Trophoblast cell (in vitro differentiated cells and primary cell): ENCODE data around the gene TMEM232.
"Not testable (repeated sequence)": the region's sequence is repeated elsewhere in the genome, so short reads cannot be mapped to it uniquely, and the experiment has no call there.

ENCODE experiments used
- DNase-seq, 2 donors: peaks; one replicate each; pipeline ENCODE4 v3.0.0-alpha.2; 2016
- H2AFZ ChIP-seq: 2 replicates; pipeline ENCODE4 v1.6.1; 2013; ENCODE audit warnings: low read length, moderate library complexity, mild to moderate bottlenecking; ENCODE audit not compliant: insufficient read depth, poor library complexity
- H2AK5ac ChIP-seq: 2 replicates; pipeline ENCODE4 v1.6.1; 2013; ENCODE audit warnings: mild to moderate bottlenecking, low read length
- H2BK120ac ChIP-seq: 2 replicates; pipeline ENCODE4 v1.6.1; 2013; ENCODE audit warnings: low read length, mild to moderate bottlenecking, moderate library complexity; ENCODE audit not compliant: insufficient read depth, poor library complexity
- H2BK12ac ChIP-seq: 2 replicates; pipeline ENCODE4 v1.6.1; 2013; ENCODE audit warnings: mild to moderate bottlenecking, low read length, moderate library complexity
- H2BK5ac ChIP-seq: 2 replicates; pipeline ENCODE4 v1.6.1; 2013; ENCODE audit warnings: low read length, low read depth, moderate library complexity, mild to moderate bottlenecking; ENCODE audit not compliant: poor library complexity
- H3K14ac ChIP-seq: 2 replicates; pipeline ENCODE4 v1.6.1; 2013; ENCODE audit warnings: mild to moderate bottlenecking, low read length
- H3K18ac ChIP-seq: 2 replicates; pipeline ENCODE4 v1.6.1; 2013; ENCODE audit warnings: mild to moderate bottlenecking, low read length
- H3K23ac ChIP-seq: 2 replicates; pipeline ENCODE4 v1.6.1; 2013; ENCODE audit warnings: low read length
- H3K27ac ChIP-seq: 2 replicates; pipeline ENCODE4 v1.5.1; 2013; ENCODE audit warnings: low read depth, mild to moderate bottlenecking, inconsistent platforms, low read length, moderate library complexity
- H3K27me3 ChIP-seq: 2 replicates; pipeline ENCODE4 v1.6.1; 2013; ENCODE audit warnings: inconsistent platforms, mild to moderate bottlenecking, low read length, moderate library complexity; ENCODE audit not compliant: insufficient read depth
- H3K36me3 ChIP-seq, 2 experiments: 1 replicate in 1 of 2; 2 replicates in 1 of 2; pipeline ENCODE4 v1.6.1; 2013; ENCODE audit warnings: low read length in 2 of 2, mild to moderate bottlenecking in 2 of 2, moderate library complexity in 1 of 2; ENCODE audit not compliant: insufficient read depth in 2 of 2, control insufficient read depth in 1 of 2
- H3K4ac ChIP-seq: 2 replicates; pipeline ENCODE4 v1.6.1; 2013; ENCODE audit warnings: low read depth, mild to moderate bottlenecking, low read length, moderate library complexity
- H3K4me1 ChIP-seq, 2 experiments: 1 replicate in 1 of 2; 2 replicates in 1 of 2; pipeline ENCODE4 v1.6.1; 2013; ENCODE audit warnings: low read length in 2 of 2, mild to moderate bottlenecking in 2 of 2, moderate library complexity in 1 of 2; ENCODE audit not compliant: insufficient read depth in 2 of 2, control insufficient read depth in 1 of 2
- H3K4me2 ChIP-seq: 2 replicates; pipeline ENCODE4 v1.6.1; 2013; ENCODE audit warnings: inconsistent platforms, mild to moderate bottlenecking, low read length, moderate library complexity
- H3K4me3 ChIP-seq: 2 replicates; pipeline ENCODE4 v1.5.1; 2013; ENCODE audit warnings: mild to moderate bottlenecking, low read depth, low read length, inconsistent platforms
- H3K79me1 ChIP-seq: one replicate; pipeline ENCODE4 v1.6.1; 2013; ENCODE audit warnings: low read length
- H3K79me2 ChIP-seq: 2 replicates; pipeline ENCODE4 v1.6.1; 2013; ENCODE audit warnings: low read length, mild to moderate bottlenecking; ENCODE audit not compliant: control insufficient read depth, insufficient read depth, poor library complexity
- H3K9ac ChIP-seq: 2 replicates; pipeline ENCODE4 v1.6.1; 2013; ENCODE audit warnings: mild to moderate bottlenecking, low read length
- H3K9me3 ChIP-seq: 2 replicates; pipeline ENCODE4 v1.6.1; 2013; ENCODE audit warnings: low read depth, mild to moderate bottlenecking, control low read depth, inconsistent platforms, low read length; ENCODE audit not compliant: insufficient read depth
- H4K12ac ChIP-seq: 2 replicates; pipeline ENCODE4 v1.6.1; 2013; ENCODE audit warnings: low read depth, mild to moderate bottlenecking, low read length, moderate library complexity
- H4K8ac ChIP-seq: 2 replicates; pipeline ENCODE4 v1.6.1; 2013; ENCODE audit warnings: low read depth, mild to moderate bottlenecking, low read length, moderate library complexity
- H4K91ac ChIP-seq: one replicate; pipeline ENCODE4 v1.6.1; 2013; ENCODE audit warnings: low read depth, mild to moderate bottlenecking, low read length, moderate library complexity
- WGBS: extraction: QIAGEN DNeasy Blood & Tissue Kit; methylation state at CpG from one replicate; pipeline ENCODE4 v1.1.7; 2013; ENCODE audit warnings: missing lambda C conversion rate; ENCODE audit not compliant: insufficient read length, insufficient coverage; ENCODE audit errors: extremely low coverage; 5-methylcytosine and 5-hydroxymethylcytosine counted together

Gene TMEM232

GRCh38 chr5:110681109-110681508 lies 45.4 kb downstream of the TMEM232 start:
- Histone ChIP-seq H3K4me3 (no peak overlapping the region), H4K91ac (no peak overlapping the region), H3K27ac (no peak overlapping the region), H3K36me3 (no peaks in the 10 kb centered on the region), H3K4me2 (no peak overlapping the region), H2BK5ac (no peak overlapping the region), H2AFZ (no peak overlapping the region), H3K79me2 (no peaks in the 10 kb centered on the region), H3K9me3 (no peaks in the 10 kb centered on the region), H3K4ac (no peak overlapping the region), H3K4me1 (no peaks in the 10 kb centered on the region), H2AK5ac (no peak overlapping the region), H2BK12ac (no peak overlapping the region), H2BK120ac (no peak overlapping the region), H3K9ac (no peak overlapping the region), H3K79me1 (no peaks in the 10 kb centered on the region), H3K23ac (no peak overlapping the region), H3K27me3 (no peaks in the 10 kb centered on the region), H3K18ac (no peak overlapping the region), H4K12ac (no peak overlapping the region), H4K8ac (no peak overlapping the region), H3K14ac (no peak overlapping the region)
- no peak for DNase-seq
- WGBS: no CpG with 5 or more reads among the region's 3 CpGs

GRCh38 chr5:110676554-110676953 lies 49.9 kb downstream of the TMEM232 start:
- WGBS: no CpG with 5 or more reads among the region's 9 CpGs
- DNase-seq, H3K4me3 ChIP-seq, H3K9ac ChIP-seq, H3K9me3 ChIP-seq, H4K12ac ChIP-seq, H3K23ac ChIP-seq, H2BK120ac ChIP-seq, H2BK12ac ChIP-seq, H3K79me2 ChIP-seq, H3K14ac ChIP-seq, H3K4me1 ChIP-seq, H3K36me3 ChIP-seq, H3K4ac ChIP-seq, H2AFZ ChIP-seq, H3K79me1 ChIP-seq, H2AK5ac ChIP-seq, H3K27me3 ChIP-seq, H4K8ac ChIP-seq, H2BK5ac ChIP-seq, H3K18ac ChIP-seq, H3K4me2 ChIP-seq, H3K27ac ChIP-seq, H4K91ac ChIP-seq: not testable (repeated sequence)

- WGBS: no CpG with 5 or more reads among the region's 6 CpGs
- no peak for DNase-seq
- no peak overlapping the region for H2AK5ac ChIP-seq
- H3K23ac ChIP-seq: no peak overlapping the region
- no peak overlapping the region for H3K4me3 ChIP-seq
- H4K8ac ChIP-seq: no peak overlapping the region
- no peak overlapping the region for H3K14ac ChIP-seq
- no peak overlapping the region for H3K4me2 ChIP-seq
- H3K79me2 ChIP-seq: no peaks in the 10 kb centered on the region
- no peaks in the 10 kb centered on the region for H3K36me3 ChIP-seq
- no peak overlapping the region for H2BK120ac ChIP-seq
- H4K91ac ChIP-seq: no peak overlapping the region
- no peak overlapping the region for H3K27ac ChIP-seq
- no peak overlapping the region for H2BK5ac ChIP-seq
- H3K9me3 ChIP-seq: no peaks in the 10 kb centered on the region
- H4K12ac ChIP-seq: no peak overlapping the region
- H3K9ac ChIP-seq: no peak overlapping the region
- no peaks in the 10 kb centered on the region for H3K79me1 ChIP-seq
- no peaks in the 10 kb centered on the region for H3K27me3 ChIP-seq
- no peak overlapping the region for H2BK12ac ChIP-seq
- H3K4me1 ChIP-seq: no peaks in the 10 kb centered on the region
- no peak overlapping the region for H3K18ac ChIP-seq
- H3K4ac ChIP-seq: no peak overlapping the region
- H2AFZ ChIP-seq: no peak overlapping the region
Measured at GRCh38 chr5:110665184-110665726, 61.2 kb downstream of the TMEM232 start.

GRCh38 chr5:110663525-110663924 lies 62.9 kb downstream of the TMEM232 start:
- Histone ChIP-seq H3K27ac (no peak overlapping the region), H2AFZ (no peak overlapping the region), H3K4me3 (no peak overlapping the region)

More at GRCh38 chr5:110663525-110663924, 62.9 kb downstream of the TMEM232 start:
- Histone ChIP-seq H3K4me1 (no peaks in the 10 kb centered on the region), H2BK5ac (no peak overlapping the region), H2BK12ac (no peak overlapping the region), H3K27me3 (no peaks in the 10 kb centered on the region), H4K91ac (no peak overlapping the region), H4K12ac (no peak overlapping the region), H3K79me1 (no peaks in the 10 kb centered on the region), H3K4ac (no peak overlapping the region), H3K79me2 (no peaks in the 10 kb centered on the region), H3K9me3 (no peaks in the 10 kb centered on the region), H2AK5ac (no peak overlapping the region), H3K9ac (no peak overlapping the region), H3K14ac (no peak overlapping the region), H3K36me3 (no peaks in the 10 kb centered on the region), H3K4me2 (no peak overlapping the region), H3K18ac (no peak overlapping the region), H3K23ac (no peak overlapping the region), H2BK120ac (no peak overlapping the region), H4K8ac (no peak overlapping the region)
- DNase-seq: no peak
- no CpG with 5 or more reads among the region's 1 CpG for WGBS
